HS-27A (cell line): ENCODE data around the gene BCCIP.

Experiments
- DNase-seq: peaks from one replicate; pipeline ENCODE4 v3.0.0-alpha.2; 2012; ENCODE audit warnings: low read depth, missing footprints

BCCIP gene

GRCh38 chr10:125797994-125798662 lies 25.2 kb upstream of the BCCIP start:
- no peak for DNase-seq

DNA sequence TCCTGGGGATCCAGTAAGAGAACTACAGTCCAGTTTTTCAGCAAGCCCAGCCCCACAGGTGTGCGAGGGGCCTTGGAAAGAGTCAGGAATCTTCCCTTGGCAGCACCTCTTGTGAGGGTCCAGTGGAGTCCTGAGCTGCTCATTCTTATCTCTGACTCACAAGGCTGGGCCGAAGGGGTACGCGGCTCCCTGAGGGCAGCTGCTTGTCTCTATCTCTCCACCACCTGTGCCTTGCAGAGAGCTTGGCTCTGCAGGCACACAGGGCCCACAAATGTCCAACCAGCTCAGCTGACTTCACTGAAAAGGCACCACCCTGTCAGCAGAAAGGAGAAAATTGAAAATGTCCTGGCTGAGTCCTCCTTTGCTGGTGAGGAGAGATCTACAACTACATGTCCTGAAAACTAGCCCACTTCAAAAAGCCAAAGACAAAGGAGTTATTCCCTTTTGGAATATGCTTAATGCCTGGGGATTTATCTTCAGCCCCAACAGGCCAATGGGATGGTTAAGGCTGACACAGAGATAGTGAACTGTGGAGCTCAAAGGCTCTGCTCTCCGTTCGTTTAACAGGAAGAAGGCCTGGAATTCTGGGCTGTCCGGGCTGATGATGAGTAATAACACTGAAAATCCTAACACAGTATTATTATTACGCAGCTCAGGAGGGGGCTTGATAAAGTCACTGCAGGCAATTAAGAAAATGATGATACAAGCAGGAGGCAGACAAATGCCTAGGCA lies 23.7 kb upstream of the BCCIP start:
- DNase-seq = no peak

GRCh38 chr10:125801574-125801973 lies 21.8 kb upstream of the BCCIP start:
- DNase-seq = no peak

GRCh38 chr10:125802131-125802530 lies 21.2 kb upstream of the BCCIP start:
- no peak for DNase-seq

GRCh38 chr10:125802739-125803138 lies 20.6 kb upstream of the BCCIP start:
- DNase-seq = no peak

DNA sequence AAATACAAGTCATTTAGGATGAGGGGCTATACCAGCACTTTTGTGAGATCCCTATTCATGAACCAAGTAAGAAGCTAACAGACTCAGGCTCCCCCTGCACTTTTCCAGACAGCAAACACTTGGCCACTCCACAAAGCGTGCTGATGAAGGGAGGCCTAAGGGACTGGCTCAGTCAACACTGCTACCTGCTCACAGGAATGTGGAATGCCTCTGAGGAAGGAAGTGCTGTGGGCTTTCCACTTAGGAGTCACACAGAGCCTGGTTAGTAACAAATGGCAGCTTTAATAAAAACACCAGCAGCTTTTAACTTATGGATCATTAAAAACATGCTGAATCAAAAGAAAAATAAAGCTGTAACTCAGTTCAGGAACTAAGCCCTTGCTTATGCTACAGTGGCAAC lies 15.3 kb upstream of the BCCIP start:
- no peak for DNase-seq

- DNase-seq = no peak
These were observed 12.1 kb upstream of the BCCIP start for GRCh38 chr10:125811251-125811650.

DNA sequence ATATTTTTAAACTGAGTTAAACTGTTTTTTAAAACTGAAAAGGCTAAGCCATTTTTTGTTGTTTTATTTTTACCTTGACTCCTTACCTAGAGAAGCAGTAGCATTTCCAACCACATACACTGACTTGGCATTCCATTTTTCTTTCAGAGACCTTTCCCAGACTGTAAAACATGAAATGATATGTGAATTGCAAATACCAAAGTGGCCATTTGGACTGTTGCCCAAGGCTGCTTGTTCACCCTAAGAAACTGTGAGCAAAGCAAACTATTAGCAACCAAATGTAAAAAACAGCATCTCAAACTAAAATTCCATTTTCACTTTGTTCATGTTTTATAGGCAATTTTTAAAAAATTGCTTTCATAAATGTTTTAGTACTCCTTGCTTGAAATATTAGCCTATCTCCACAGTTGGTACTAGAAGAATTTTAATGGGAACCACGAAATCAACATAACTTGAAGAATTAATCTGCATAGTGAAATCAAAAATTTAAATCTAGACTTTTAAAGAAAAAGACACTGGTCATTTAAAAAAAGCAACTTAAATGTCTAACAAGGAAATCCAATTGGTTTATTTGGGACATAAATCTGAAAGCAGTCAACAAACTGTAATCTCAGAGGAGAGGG lies 11.1 kb upstream of the BCCIP start:
- DNase-seq = no peak

DNA sequence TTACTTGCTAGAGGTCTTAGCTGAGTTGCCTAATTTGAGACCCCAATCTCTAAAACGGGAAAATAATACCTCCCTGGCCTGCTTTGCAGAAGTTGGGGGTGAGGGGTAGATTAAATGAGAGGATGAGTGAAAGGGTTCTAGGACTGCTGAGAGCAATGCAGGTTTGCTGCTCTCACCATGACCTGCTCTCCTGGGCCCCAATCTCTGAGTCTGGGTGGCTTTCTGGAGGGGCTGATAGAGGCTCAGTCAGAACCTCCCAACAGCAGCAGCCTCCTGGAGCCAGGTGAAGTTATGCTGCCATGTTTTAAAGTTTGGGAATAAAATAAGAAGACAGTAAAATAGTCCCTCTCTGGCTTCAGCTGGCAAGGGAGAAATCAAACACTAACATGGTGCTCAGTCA lies 7.6 kb upstream of the BCCIP start:
- DNase-seq = no peak

GRCh38 chr10:125816548-125816947 lies 6.8 kb upstream of the BCCIP start:
- no peak for DNase-seq

- DNase-seq = no peak
These were observed 5.9 kb upstream of the BCCIP start for GRCh38 chr10:125817337-125817946.

- no peak for DNase-seq
These were observed 2.6 kb upstream of the BCCIP start for GRCh38 chr10:125820701-125821100.

- no peak for DNase-seq
These were observed 411 bp downstream of the BCCIP start for GRCh38 chr10:125823663-125824251.

DNA sequence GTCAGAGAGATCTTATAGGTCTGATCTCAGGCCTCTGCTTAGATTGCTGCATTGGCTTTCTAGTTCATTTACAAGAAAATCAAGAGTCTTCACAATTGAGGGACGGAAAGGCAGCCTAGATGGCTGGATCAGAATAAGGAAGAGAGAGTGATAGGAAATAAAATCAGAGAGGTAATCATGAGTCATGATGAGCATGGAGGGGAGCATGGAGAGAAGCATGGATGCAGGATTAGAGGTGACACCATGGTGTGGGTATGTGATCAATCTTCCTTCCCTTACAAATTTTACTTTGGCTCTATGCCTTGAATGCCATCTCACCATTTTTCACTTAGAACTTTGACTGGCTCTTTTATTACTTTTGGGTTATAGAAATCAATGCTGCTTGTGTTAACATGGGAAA lies 1.4 kb downstream of the BCCIP start:
- DNase-seq = no peak

DNA sequence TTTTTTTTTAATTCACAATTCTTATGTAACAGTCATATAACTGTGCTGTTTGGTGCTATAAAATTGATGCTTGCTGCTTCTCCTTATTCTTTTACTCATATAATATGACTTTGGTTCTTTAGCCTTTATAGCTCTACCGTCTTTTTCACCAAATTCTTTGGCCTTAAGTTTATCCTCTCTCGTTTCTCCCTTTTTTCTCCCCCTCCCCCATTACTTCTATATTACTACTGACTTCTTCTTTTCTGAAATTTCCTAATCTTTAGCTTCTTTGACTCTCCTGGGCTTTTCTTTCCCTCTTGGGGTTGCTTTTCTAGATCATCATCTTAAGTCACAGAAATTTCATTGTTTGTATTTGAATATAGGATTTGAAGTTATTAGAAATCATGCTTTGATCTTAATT lies 3.8 kb downstream of the BCCIP start:
- DNase-seq = no peak

DNA sequence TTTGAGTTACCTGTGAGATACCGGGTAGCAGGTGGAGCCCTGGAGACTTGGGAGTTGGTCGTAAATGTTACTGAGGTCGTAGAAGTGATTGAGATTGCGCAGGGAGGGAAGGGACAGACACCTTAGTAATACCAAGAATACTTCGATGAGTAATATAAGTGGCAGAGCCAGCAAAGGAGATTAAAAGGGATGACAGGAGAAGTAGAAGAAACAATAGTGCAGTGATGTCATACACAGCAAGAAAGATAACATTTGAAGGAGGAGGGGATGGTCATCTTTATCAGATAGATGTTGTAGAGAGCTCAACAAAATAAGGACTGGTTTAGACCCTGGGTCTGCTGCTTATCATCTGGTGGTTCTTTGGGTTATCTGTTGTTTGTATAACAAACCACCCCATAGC lies 5.0 kb downstream of the BCCIP start:
- DNase-seq = no peak

GRCh38 chr10:125836746-125837145 lies 13.4 kb downstream of the BCCIP start:
- no peak for DNase-seq

GRCh38 chr10:125838802-125839575 lies 15.6 kb downstream of the BCCIP start:
- no peak for DNase-seq

GRCh38 chr10:125840406-125840805 lies 17.1 kb downstream of the BCCIP start:
- no peak for DNase-seq

DNA sequence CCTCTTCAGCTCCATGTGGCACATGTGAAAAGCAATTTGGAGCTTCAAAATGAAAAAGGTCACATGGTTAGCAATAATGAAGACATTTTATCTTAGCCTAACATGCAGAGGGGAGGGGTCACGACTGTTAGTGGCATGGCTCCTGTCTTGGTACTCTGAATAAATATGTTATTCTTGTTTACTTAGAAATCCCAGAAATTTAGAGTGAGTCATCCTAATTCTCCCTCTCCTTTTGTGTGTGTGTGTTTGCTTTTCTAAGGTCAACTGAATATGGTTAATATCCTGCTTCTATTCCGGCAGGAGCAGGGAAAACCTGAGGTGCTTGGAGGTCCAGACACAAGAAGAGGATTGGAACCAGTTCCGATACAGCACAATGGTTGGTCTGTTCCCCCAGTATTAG lies 17.6 kb downstream of the BCCIP start:
- DNase-seq = no peak

GRCh38 chr10:125843603-125844329 lies 20.4 kb downstream of the BCCIP start:
- no peak for DNase-seq
